GM19239 (cell line): Measurements from ENCODE around the gene CORO1C.
"Not testable (repeated sequence)": the region's sequence is repeated elsewhere in the genome, so short reads cannot be mapped to it uniquely, and the experiment has no call there.

Source experiments
- DNase-seq: peaks from one replicate; pipeline ENCODE4 v3.0.0; 2011; ENCODE audit warnings: low spot score; ENCODE audit not compliant: insufficient read length
- FAIRE-seq: peaks from 2 replicates; lab custom pipeline; 2011; peaks lifted over from hg19 to GRCh38; lab: Jason Lieb, UNC

CORO1C gene

GRCh38 chr12:108641446-108642268, 89.7 kb downstream of the CORO1C start:
- no peak for FAIRE-seq
- no peak for DNase-seq

GRCh38 chr12:108640802-108641445, 90.4 kb downstream of the CORO1C start:
- DNase-seq (no peak), FAIRE-seq (no peak)

- DNase-seq = no peak
- FAIRE-seq = no peak
These were observed 92.1 kb downstream of the CORO1C start for GRCh38 chr12:108638997-108639822.

DNA sequence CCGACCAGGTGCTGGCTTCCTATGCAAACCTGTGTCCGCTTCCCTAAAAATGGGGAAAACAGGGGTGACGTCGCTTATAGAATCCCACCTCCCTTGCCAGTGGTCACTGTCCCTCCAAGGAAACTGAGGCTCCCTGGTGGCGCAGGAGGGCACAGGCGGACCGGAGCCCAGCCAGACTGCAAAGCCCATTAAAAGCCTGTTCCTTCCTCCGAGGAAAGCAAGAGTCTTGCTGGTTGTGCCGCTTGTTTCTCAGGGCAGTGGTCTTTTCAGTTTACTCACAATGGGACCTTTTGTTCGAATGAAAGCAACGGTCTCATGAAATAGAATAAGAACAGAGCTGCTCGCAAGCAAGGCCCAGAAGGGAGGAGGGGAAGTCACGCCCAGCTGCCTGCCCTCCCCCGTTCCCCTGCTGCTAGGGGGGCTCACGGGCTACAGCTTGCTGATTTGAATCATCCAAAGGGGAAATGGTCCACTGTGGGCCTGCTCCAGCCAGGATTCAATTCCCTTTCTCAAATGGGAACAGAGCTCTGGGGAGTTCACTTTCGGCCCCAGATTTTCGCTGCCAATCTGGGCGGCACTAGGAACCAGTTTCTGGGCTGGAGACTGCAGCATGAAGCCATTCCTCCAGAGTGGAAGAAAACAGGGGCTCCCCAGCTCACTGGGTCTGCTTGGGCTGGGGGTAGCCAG, 93.0 kb downstream of the CORO1C start:
- no peak for FAIRE-seq

DNA sequence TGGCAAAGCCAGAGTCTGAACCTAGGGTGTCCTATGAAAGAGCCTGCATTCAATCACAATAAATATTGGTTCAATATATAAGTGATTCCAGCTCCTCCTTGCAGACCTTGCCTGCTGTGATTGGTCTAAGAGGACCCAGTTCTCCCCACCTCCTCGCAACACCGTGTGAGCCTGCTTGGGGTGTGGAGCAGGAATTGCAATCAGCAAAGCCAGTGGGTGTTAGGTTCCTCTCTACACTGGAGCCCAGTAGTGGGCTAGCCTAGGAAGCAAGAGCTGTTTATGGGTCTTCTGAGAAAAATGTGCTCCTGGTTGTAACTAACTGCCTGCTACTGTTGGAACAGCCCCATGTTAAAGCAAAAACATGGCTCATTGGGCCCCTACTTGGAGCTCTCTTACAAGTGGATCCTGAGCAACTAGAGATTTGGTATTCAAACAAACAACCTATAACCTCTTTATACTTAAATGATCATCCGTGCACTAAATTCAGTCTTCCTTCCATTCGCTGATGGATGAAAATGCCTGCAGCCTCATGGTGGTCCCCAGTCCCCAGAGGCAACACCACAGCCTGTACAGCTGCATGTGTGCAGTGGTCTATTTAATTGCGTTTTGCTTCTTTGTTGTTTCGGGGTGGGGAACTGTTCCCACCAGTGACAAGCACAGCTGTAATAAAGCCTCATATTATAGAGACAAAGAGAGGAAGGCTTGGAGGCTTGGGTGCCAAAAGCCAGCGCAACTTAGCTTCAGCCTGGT, 93.9 kb downstream of the CORO1C start:
- FAIRE-seq (peak; percentile 14), DNase-seq (no peak)

More for the DNA sequence above, 93.0 kb downstream of the CORO1C start:
- DNase-seq = no peak

- FAIRE-seq (no peak), DNase-seq (no peak)
These were observed 95.1 kb downstream of the CORO1C start for GRCh38 chr12:108635997-108636808.

DNA sequence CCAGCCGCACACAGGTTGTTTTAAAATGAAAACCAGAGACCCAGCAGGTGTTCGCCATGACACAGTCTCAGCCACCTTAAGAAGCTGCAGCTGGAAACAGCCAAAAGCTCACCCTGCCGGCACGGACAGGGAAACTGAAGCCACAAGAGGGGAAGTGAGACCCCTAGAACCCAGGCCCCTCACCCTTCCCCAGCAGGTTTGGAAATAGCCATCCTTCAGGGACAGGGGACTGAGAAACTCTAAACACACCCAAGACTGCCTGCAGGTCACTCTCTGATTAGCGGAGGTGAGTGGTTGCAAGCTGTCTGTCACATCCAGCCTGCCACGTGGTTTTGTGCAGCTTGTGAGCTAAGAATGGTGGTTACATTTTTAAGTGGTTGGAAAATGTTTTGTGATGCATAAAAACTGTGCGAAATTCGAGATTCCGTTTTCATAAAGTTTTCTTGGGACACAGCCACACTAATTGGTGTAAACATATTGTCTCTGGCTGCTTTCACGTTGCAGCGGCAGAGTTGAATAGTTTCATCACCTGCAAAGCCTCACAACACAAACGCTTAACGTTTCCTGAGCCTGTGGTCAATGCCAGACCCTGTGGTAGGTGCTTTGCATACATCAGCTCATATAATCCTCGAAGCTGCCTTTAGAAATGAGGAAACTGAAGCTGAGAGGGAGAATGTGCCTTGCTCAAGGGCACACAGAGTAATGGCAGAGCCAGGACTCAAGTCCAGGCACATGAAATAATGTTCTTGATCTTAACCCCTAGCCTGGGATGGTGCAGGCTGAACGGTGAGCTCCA, 95.9 kb downstream of the CORO1C start:
- FAIRE-seq = peak; percentile 97
- no peak for DNase-seq

GRCh38 chr12:108634341-108634751, 97.0 kb downstream of the CORO1C start:
- DNase-seq (no peak), FAIRE-seq (no peak)

- DNase-seq (peak; percentile 53), FAIRE-seq (peak; percentile 98)
These were observed 97.6 kb downstream of the CORO1C start, which contains the start of gene SELPLG for GRCh38 chr12:108633534-108634248. Gene SELPLG (minus strand): TSS chr12:108633894. CDS start chr12:108624307, 9,587 bp downstream.

DNA sequence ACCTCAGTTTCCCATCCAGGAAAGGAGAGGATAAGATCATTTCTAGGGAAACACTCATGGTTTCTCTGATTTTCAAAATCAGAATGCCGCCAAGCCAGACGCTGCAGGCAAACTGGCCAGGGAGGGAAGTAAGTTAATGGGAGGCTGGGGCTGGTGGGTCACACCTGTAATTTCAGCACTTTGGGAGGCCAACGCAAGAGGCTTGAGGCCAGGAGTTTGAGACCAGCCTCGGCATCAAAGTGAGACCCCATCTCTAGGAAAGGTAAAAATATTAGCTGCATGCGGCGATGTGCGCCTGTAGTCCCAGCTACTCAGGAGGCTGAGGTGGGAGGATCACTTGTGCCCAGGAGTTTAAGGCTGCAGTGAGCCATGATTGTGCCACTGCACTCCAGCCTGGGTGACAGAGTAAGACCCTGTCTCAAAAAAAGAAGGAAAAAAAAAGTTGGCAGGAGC, 98.2 kb downstream of the CORO1C start:
- no peak for FAIRE-seq

DNA sequence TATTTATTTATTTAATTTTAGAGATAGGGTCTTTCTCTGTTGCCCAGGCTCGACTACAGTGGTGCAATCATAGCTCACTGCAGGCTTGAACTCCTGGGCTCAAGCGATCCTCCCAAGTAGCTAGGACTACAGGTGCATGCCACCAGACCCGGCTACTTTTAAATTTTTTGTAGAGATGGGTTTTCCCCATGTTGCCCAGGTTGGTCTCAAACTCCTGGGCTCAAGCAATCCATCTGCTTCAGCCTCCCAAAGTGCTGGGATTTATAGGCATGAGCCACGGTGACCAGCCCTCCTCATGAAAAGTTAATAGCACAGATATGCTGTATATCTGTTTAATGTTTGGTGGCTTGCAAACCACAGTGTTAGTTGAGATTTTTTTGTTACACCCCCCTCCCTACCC, 100.1 kb downstream of the CORO1C start:
- DNase-seq, FAIRE-seq: not testable (repeated sequence)

More for the DNA sequence above, 98.2 kb downstream of the CORO1C start:
- DNase-seq = no peak

GRCh38 chr12:108630481-108631207, 100.7 kb downstream of the CORO1C start:
- FAIRE-seq = no peak

GRCh38 chr12:108629824-108630476, 101.4 kb downstream of the CORO1C start:
- FAIRE-seq (no peak), DNase-seq (no peak)

More at GRCh38 chr12:108630481-108631207, 100.7 kb downstream of the CORO1C start:
- no peak for DNase-seq

DNA sequence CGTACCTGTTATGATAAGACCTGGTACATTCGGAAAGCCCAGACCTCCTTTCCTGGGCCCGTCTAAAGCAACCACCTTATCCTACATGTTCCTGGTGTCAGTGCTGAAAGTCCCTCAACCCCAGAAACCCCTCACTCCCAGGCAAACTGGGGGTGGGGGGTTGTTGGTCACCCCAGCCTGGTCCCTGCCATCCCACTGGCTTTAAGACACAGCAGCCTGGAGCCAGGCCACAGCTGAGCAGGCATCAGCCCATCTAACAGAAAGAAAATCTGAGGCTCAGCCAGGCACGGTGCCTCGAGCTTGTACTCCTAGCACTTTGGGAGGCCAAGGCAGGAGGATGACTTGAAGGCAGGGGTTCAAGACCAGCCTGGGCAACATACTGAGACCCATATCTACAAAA, 102.2 kb downstream of the CORO1C start:
- DNase-seq (no peak), FAIRE-seq (no peak)

GRCh38 chr12:108627134-108627920, 104.0 kb downstream of the CORO1C start:
- no peak for FAIRE-seq
- DNase-seq = no peak
